ENCODE measurements around the gene RASGRP4.

Gene RASGRP4

GRCh38 chr19:38388349-38389100, 37.5 kb downstream of the RASGRP4 start, which contains the start of gene SPRED3:
Gene SPRED3 (plus strand): TSS chr19:38388697. CDS start chr19:38390303, 1,606 bp downstream.
- peak; percentile 44 for DNase-seq

GRCh38 chr19:38387550-38388348, 38.3 kb downstream of the RASGRP4 start, which contains the start of gene GGN:
Gene GGN (minus strand): TSS chr19:38388034. CDS start chr19:38387261, 773 bp downstream.
- peak; percentile 84 for DNase-seq

- DNase-seq = no peak
These were observed 39.0 kb downstream of the RASGRP4 start for GRCh38 chr19:38386971-38387549.

GRCh38 chr19:38386300-38386970, 39.6 kb downstream of the RASGRP4 start:
- DNase-seq = no peak

- no peak for DNase-seq
These were observed 40.2 kb downstream of the RASGRP4 start for GRCh38 chr19:38385804-38386257.

- no peak for DNase-seq
These were observed 40.8 kb downstream of the RASGRP4 start for GRCh38 chr19:38385057-38385803.

- DNase-seq = no peak
These were observed 41.6 kb downstream of the RASGRP4 start for GRCh38 chr19:38384209-38385027.

- DNase-seq = no peak
These were observed 42.3 kb downstream of the RASGRP4 start for GRCh38 chr19:38383743-38384142.

GRCh38 chr19:38383184-38383583, 42.8 kb downstream of the RASGRP4 start:
- DNase-seq = no peak

- no peak for DNase-seq
These were observed 44.9 kb downstream of the RASGRP4 start for GRCh38 chr19:38381138-38381537.

GRCh38 chr19:38378866-38379265, 47.2 kb downstream of the RASGRP4 start:
- DNase-seq = no peak

GRCh38 chr19:38377052-38377451, 49.0 kb downstream of the RASGRP4 start:
- DNase-seq = no peak

- DNase-seq = no peak
These were observed 49.4 kb downstream of the RASGRP4 start for GRCh38 chr19:38376576-38376975.

- no peak for DNase-seq
These were observed 50.3 kb downstream of the RASGRP4 start for GRCh38 chr19:38375748-38376147.

- DNase-seq = no peak
These were observed 50.9 kb downstream of the RASGRP4 start for GRCh38 chr19:38375098-38375493.

GRCh38 chr19:38374332-38375097, 51.5 kb downstream of the RASGRP4 start, which contains the start of gene PSMD8:
Gene PSMD8 (plus strand): TSS chr19:38374571. CDS start chr19:38374602, 31 bp downstream.
- peak; percentile 98 for DNase-seq

- DNase-seq = no peak
These were observed 52.1 kb downstream of the RASGRP4 start for GRCh38 chr19:38373907-38374331.

- no peak for DNase-seq
These were observed 54.9 kb downstream of the RASGRP4 start for GRCh38 chr19:38371081-38371480.

- peak; percentile 16 for DNase-seq
These were observed 55.7 kb downstream of the RASGRP4 start for GRCh38 chr19:38370299-38370698.

- no peak for DNase-seq
These were observed 56.4 kb downstream of the RASGRP4 start for GRCh38 chr19:38369584-38369983.

Measured in NCI-H446 treated with DMSO at 0.1 percent for 48 hours (cell line).